GM12892 (cell line): ENCODE measurements around the gene ARMC6.
A peak's percentile ranks its signal among the peaks of the same experiment; 100 is the strongest.
"Not testable (repeated sequence)": the region's sequence is repeated elsewhere in the genome, so short reads cannot be mapped to it uniquely, and the experiment has no call there.

ENCODE experiments used
- DNase-seq: peaks from one replicate; pipeline ENCODE4 v3.0.0; 2011; ENCODE audit not compliant: insufficient read length
- FAIRE-seq: peaks from 2 replicates; lab custom pipeline; 2011; peaks lifted over from hg19 to GRCh38; lab: Jason Lieb, UNC
- POLR2A ChIP-seq: IDR thresholded peaks from 2 replicates; pipeline ENCODE4 v1.6.1; 2011; ENCODE audit warnings: low read depth, low read length, control low read depth
- POLR2AphosphoS5 ChIP-seq: IDR thresholded peaks from 2 replicates; pipeline ENCODE4 v1.6.1; 2011; ENCODE audit warnings: low read depth, low read length, control low read depth
- TAF1 ChIP-seq: IDR thresholded peaks from 2 replicates; pipeline ENCODE4 v1.6.1; 2011; ENCODE audit warnings: low read depth, mild to moderate bottlenecking, control low read depth, low read length, borderline replicate concordance

Gene ARMC6

GRCh38 chr19:19094513-19094912 lies 61.1 kb downstream of the ARMC6 start:
- no peak for TF ChIP-seq POLR2AphosphoS5
- TF ChIP-seq POLR2A = no peak
- TF ChIP-seq TAF1 = no peak
- FAIRE-seq = no peak

GRCh38 chr19:19095691-19096090 lies 62.3 kb downstream of the ARMC6 start:
- DNase-seq = no peak
- TF ChIP-seq TAF1 (no peak), POLR2AphosphoS5 (no peak), POLR2A (no peak)
- no peak for FAIRE-seq

More at GRCh38 chr19:19094513-19094912, 61.1 kb downstream of the ARMC6 start:
- no peak for DNase-seq

DNA sequence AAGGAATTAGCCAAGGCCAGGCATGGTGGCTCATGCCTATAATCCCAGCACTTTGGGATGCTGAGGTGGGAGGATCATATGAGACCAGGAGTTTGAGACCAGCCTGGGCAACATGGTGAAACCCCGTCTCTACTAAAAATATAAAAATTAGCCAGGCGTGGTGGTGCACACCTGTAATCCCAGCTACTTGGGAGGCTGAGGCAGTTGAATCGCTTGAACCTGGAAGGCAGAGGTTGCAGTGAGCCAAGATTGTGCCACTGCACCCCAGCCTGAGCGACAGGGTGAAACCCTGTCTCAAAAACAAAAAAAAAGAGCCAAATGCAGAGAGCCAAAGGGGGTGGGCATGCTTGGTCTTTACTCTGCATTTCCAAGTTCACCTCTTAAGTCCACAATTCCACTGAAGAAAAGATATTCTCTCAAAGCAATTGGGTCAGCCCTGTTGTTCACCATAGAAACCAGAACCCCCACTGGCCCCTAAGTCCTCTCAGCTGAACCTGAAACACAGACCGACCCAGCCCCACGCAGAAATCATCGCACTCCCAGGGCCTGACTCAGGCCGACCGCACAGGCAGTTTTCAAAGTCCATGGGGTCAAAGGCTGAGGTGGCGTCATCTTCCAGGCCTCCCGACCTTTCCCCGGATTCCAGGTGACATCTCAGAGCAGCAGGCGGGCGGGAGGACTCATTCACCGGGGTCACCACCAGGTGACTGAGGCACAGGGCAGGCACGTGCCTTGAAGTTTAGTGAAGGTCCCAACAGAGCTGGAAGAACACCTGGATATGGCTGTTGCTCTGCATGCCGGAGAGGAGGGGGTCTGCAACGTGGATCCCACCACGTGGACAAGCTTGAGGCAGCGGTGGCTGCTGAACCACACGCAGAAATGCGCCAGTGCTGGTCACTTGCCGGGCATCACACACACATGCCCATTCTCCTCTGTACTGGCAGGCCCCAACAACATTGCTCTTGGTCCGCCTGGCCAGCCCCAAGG lies 63.5 kb downstream of the ARMC6 start:
- FAIRE-seq = no peak
- DNase-seq = no peak
- TF ChIP-seq POLR2A (no peak), TAF1 (no peak), POLR2AphosphoS5 (no peak)

GRCh38 chr19:19098084-19098702 lies 64.8 kb downstream of the ARMC6 start:
- no peak for TF ChIP-seq TAF1
- TF ChIP-seq POLR2A = no peak
- TF ChIP-seq POLR2AphosphoS5 = no peak
- FAIRE-seq = no peak
- DNase-seq = no peak

DNA sequence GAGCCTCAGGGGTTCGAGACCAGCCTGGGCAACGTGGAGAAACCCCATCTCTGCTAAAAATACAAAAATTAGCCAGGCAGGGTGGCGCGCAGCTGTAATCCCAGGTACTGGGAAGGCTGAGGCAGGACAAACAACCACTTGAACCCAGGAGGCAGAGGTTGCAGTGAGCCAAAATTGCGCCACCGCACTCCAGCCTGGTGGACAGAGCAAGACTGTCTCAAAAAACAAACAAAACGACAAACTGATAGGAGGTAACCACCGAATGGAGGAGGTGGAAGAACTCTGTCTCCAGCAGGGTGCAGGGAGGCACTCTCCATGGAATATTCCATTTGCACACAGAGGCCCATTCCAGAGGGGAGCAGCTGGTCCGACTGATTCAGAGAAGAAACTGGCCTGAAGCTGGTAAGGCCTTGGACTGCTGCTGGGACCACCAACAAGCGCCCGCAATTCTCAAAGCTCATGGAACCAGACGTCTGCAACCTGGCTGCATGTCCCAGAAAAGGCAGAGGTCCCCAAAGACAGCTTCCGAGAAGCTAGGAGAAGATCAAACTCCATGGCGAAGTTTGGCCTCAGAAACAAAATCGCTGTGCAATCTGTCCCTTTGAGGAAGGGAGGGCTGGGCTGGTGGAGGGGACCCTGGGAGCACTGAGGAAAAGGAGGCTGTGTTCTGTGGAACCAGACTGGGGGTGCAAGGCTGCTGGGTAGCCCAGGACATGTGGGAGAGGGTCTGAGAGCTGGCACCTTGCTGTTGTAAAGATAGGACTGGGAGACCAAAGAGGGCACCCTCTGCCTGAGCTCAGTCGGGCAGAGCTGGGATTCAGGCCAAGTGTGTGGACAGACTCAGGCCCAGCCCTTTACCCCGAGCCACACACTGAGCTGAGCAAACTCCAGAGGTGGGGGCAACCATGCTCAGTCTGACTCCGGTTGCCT lies 65.6 kb downstream of the ARMC6 start:
- no peak for DNase-seq
- FAIRE-seq = no peak

GRCh38 chr19:19101540-19101939 lies 68.1 kb downstream of the ARMC6 start:
- no peak for TF ChIP-seq POLR2A
- FAIRE-seq = no peak
- DNase-seq = no peak

More for the DNA sequence above, 65.6 kb downstream of the ARMC6 start:
- TF ChIP-seq POLR2A (no peak), TAF1 (no peak), POLR2AphosphoS5 (no peak)

- not testable (repeated sequence) for DNase-seq
These were observed 69.2 kb downstream of the ARMC6 start for GRCh38 chr19:19102566-19102965.

DNA sequence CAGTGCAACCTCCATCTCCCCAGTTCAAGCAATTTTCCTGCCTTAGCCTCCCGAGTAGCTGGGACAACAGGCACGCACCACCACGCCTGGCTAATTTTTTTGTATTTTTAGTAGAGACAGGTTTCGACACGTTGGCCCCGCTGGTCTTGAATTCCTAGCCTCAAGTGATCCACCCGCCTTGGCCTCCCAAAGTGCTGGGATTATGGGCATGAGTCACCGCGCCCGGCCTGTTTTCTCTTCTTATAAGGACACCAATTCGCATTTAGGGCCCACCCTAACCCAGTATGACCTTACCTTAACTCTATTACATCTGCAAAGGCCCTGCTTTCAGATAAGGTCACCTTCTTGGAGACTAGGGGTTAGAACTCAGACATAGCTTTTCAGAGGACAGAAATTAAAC lies 69.8 kb downstream of the ARMC6 start:
- FAIRE-seq (no peak), DNase-seq (no peak)
- TF ChIP-seq POLR2AphosphoS5 = no peak
- no peak for TF ChIP-seq POLR2A
- no peak for TF ChIP-seq TAF1

More at GRCh38 chr19:19102566-19102965, 69.2 kb downstream of the ARMC6 start:
- FAIRE-seq = not testable (repeated sequence)

- TF ChIP-seq POLR2A (no peak), POLR2AphosphoS5 (no peak), TAF1 (no peak)
- DNase-seq = peak; percentile 21
- no peak for FAIRE-seq
These were observed 72.1 kb downstream of the ARMC6 start for GRCh38 chr19:19105365-19106055.

GRCh38 chr19:19106056-19106551 lies 72.7 kb downstream of the ARMC6 start:
- no peak for TF ChIP-seq POLR2A
- TF ChIP-seq POLR2AphosphoS5 = no peak
- TF ChIP-seq TAF1 = no peak
- no peak for DNase-seq
- FAIRE-seq = no peak

GRCh38 chr19:19106938-19107337 lies 73.5 kb downstream of the ARMC6 start:
- not testable (repeated sequence) for DNase-seq, FAIRE-seq
